ENCODE data around the gene TMC6. TPM values are rescaled to one million over a fixed set of nuclear protein-coding genes. Genes with fewer than 3 reads are reported as not detected.

Gene TMC6
- total and polyA plus RNA-seq, 2 of the 13 experiments (the other 11 are each of a cell fraction or from before 2014, with no cell fraction given) = 48.4 to 99.1 TPM

- peak; percentile 65 for TF ChIP-seq PAXIP1 (CRISPR knock-in tag; conservative IDR thresholded peaks at IDR 0.05)
- peak; percentile 59; the same call in 1 of the 2 replicates for TF ChIP-seq ZNF121 (CRISPR knock-in tag; IDR thresholded peaks at IDR 0.05)
- TF ChIP-seq KMT2A (CRISPR knock-in tag; IDR thresholded peaks at IDR 0.05) = 0 out of 2 replicates have a peak, but pooled peaks have one; percentile 24
- TF ChIP-seq, protein P1, sequence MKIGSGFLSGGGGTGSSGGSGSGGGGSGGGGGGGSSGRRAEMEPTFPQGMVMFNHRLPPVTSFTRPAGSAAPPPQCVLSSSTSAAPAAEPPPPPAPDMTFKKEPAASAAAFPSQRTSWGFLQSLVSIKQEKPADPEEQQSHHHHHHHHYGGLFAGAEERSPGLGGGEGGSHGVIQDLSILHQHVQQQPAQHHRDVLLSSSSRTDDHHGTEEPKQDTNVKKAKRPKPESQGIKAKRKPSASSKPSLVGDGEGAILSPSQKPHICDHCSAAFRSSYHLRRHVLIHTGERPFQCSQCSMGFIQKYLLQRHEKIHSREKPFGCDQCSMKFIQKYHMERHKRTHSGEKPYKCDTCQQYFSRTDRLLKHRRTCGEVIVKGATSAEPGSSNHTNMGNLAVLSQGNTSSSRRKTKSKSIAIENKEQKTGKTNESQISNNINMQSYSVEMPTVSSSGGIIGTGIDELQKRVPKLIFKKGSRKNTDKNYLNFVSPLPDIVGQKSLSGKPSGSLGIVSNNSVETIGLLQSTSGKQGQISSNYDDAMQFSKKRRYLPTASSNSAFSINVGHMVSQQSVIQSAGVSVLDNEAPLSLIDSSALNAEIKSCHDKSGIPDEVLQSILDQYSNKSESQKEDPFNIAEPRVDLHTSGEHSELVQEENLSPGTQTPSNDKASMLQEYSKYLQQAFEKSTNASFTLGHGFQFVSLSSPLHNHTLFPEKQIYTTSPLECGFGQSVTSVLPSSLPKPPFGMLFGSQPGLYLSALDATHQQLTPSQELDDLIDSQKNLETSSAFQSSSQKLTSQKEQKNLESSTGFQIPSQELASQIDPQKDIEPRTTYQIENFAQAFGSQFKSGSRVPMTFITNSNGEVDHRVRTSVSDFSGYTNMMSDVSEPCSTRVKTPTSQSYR (CRISPR knock-in tag; IDR thresholded peaks at IDR 0.05; ENCODE audit: borderline replicate concordance) = 0 out of 2 replicates have a peak, but pooled peaks have one; percentile 65
- TF ChIP-seq TAF15 (IDR thresholded peaks at IDR 0.05; ENCODE audit: low read depth, low read length, poor library complexity, severe bottlenecking) = no peak
- TF ChIP-seq TFE3 (CRISPR knock-in tag; IDR thresholded peaks at IDR 0.05) = peak; percentile 45; the same call in 1 of the 2 replicates
- no peak for TF ChIP-seq NFE2L1 (CRISPR knock-in tag; IDR thresholded peaks at IDR 0.05; ENCODE audit: borderline replicate concordance)
- no peak for TF ChIP-seq PCBP2 (optimal IDR thresholded peaks at IDR 0.05; ENCODE audit: low read depth, low read length, poor library complexity, severe bottlenecking)
- no peak for TF ChIP-seq NCOA5 (CRISPR knock-in tag; IDR thresholded peaks at IDR 0.05)
- TF ChIP-seq ZNF792 (CRISPR knock-in tag; IDR thresholded peaks at IDR 0.05) = peak; percentile 61; the same call in 1 of the 2 replicates
- no peak; the same call in 1 of the 2 replicates for TF ChIP-seq ZNF788 (CRISPR knock-in tag; IDR thresholded peaks at IDR 0.05; ENCODE audit: borderline replicate concordance)
- TF ChIP-seq TP53 (CRISPR knock-in tag; conservative IDR thresholded peaks at IDR 0.05) = no peak
- no peak for TF ChIP-seq JUN (CRISPR knock-in tag; IDR thresholded peaks at IDR 0.05)
- peak; percentile 64; the same call in 1 of the 2 replicates for TF ChIP-seq GFI1 (CRISPR knock-in tag; IDR thresholded peaks at IDR 0.05; ENCODE audit: borderline replicate concordance)
- TF ChIP-seq POLR2G (IDR thresholded peaks at IDR 0.05; ENCODE audit: low read depth, low read length) = peak; percentile 84
- TF ChIP-seq MBNL3 (CRISPR knock-in tag; conservative IDR thresholded peaks at IDR 0.05) = no peak
- no peak for TF ChIP-seq CCAR2 (optimal IDR thresholded peaks at IDR 0.05; ENCODE audit: low read depth, low read length)
- peak; percentile 84; the same call in 1 of the 2 replicates for TF ChIP-seq SRY (CRISPR knock-in tag; IDR thresholded peaks at IDR 0.05)
- TF ChIP-seq, protein P2, sequence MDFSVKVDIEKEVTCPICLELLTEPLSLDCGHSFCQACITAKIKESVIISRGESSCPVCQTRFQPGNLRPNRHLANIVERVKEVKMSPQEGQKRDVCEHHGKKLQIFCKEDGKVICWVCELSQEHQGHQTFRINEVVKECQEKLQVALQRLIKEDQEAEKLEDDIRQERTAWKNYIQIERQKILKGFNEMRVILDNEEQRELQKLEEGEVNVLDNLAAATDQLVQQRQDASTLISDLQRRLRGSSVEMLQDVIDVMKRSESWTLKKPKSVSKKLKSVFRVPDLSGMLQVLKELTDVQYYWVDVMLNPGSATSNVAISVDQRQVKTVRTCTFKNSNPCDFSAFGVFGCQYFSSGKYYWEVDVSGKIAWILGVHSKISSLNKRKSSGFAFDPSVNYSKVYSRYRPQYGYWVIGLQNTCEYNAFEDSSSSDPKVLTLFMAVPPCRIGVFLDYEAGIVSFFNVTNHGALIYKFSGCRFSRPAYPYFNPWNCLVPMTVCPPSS (IDR thresholded peaks at IDR 0.05) = no peak
These were observed 39.8 kb upstream of the TMC6 start, which contains the start of gene SYNGR2 (continued) for GRCh38 chr17:78168242-78168902.

Measured in HepG2 (cell line).